CD4-positive, CD25-positive, alpha-beta regulatory T cell (primary cell): Measurements from ENCODE around the gene CTBP2. TPM values are rescaled to one million over a fixed set of nuclear protein-coding genes. Genes with fewer than 3 reads are reported as not detected.

ENCODE experiments used
- ATAC-seq, 2 donors: fragments of 150-1000 bp; cut with Tn5 transposase; one replicate each; pipeline ENCODE4 v1.10.0; 2021; ENCODE audit warnings: low read depth in 2 of 2, moderate number of reproducible peaks in 2 of 2, moderate library complexity in 1 of 2
- DNase-seq, 3 donors: peaks; one replicate each; pipeline versions ENCODE4 v3.0.0 to v3.0.0-alpha.2; 2012 to 2022; ENCODE audit warnings: mixed read lengths in 1 of 3
- H3K27ac ChIP-seq: one replicate; pipeline ENCODE4 v1.7.0; 2013; ENCODE audit warnings: mild to moderate bottlenecking, low read length; ENCODE audit not compliant: insufficient read depth, poor library complexity, severe bottlenecking
- H3K27me3 ChIP-seq: one replicate; pipeline ENCODE4 v1.7.0; 2013; ENCODE audit warnings: low read length; ENCODE audit not compliant: control insufficient read depth, insufficient read depth
- H3K36me3 ChIP-seq: one replicate; pipeline ENCODE4 v1.7.0; 2013; ENCODE audit warnings: mild to moderate bottlenecking, low read length, moderate library complexity; ENCODE audit not compliant: control insufficient read depth, insufficient read depth
- H3K4me1 ChIP-seq: 2 replicates; pipeline ENCODE4 v1.7.0; 2013; ENCODE audit warnings: mild to moderate bottlenecking, low read length; ENCODE audit not compliant: insufficient read depth, control insufficient read depth, poor library complexity, severe bottlenecking
- H3K4me3 ChIP-seq: one replicate; pipeline ENCODE4 v1.7.0; 2013; ENCODE audit warnings: low read depth, mild to moderate bottlenecking, low read length, moderate library complexity
- H3K9me3 ChIP-seq, 2 experiments: 1 replicate in 1 of 2; 2 replicates in 1 of 2; pipeline ENCODE4 v1.7.0; 2013; ENCODE audit warnings: low read length in 2 of 2, mild to moderate bottlenecking in 1 of 2, moderate library complexity in 1 of 2; ENCODE audit not compliant: control insufficient read depth in 2 of 2
- H3K27ac Mint-ChIP-seq, 3 donors: one replicate each; pipeline ENCODE4 v1.8.0; 2020 to 2022; ENCODE audit warnings: mild to moderate bottlenecking in 3 of 3, mixed read lengths in 3 of 3, moderate library complexity in 2 of 3
- H3K27me3 Mint-ChIP-seq: one replicate; pipeline ENCODE4 v1.8.0; 2022; ENCODE audit warnings: mild to moderate bottlenecking, mixed read lengths
- H3K36me3 Mint-ChIP-seq: one replicate; pipeline ENCODE4 v1.8.0; 2020; ENCODE audit warnings: mixed read lengths
- H3K4me1 Mint-ChIP-seq, 4 donors: one replicate each; pipeline ENCODE4 v1.8.0; 2020 to 2022; ENCODE audit warnings: mixed read lengths in 4 of 4, mild to moderate bottlenecking in 1 of 4
- H3K4me3 Mint-ChIP-seq, 4 donors: one replicate each; pipeline ENCODE4 v1.8.0; 2020 to 2022; ENCODE audit warnings: mild to moderate bottlenecking in 4 of 4, mixed read lengths in 4 of 4, moderate library complexity in 3 of 4
- H3K9me3 Mint-ChIP-seq, 7 donors: one replicate each; pipeline ENCODE4 v1.8.0; 2020 to 2022; ENCODE audit warnings: mixed read lengths in 7 of 7, mild to moderate bottlenecking in 3 of 7, moderate library complexity in 2 of 7
- polyA plus RNA-seq, 4 donors: library from polyadenylated mRNA; unstranded; fragments of 300-500 nt; fragmentation: Illumina TruSeq; gene quantifications; one replicate each; pipeline ENCODE4 v1.2.3, GENCODE V29; 2021
- total RNA-seq: library from RNA; stranded (reverse); gene quantifications from one replicate; pipeline ENCODE4 v1.2.3, GENCODE V29; 2022

The CTBP2 gene
- total and polyA plus RNA-seq, 5 donors from 2014 or later, result 0.10 to 0.49 (median 0.13) TPM; not detected in 2

DNA sequence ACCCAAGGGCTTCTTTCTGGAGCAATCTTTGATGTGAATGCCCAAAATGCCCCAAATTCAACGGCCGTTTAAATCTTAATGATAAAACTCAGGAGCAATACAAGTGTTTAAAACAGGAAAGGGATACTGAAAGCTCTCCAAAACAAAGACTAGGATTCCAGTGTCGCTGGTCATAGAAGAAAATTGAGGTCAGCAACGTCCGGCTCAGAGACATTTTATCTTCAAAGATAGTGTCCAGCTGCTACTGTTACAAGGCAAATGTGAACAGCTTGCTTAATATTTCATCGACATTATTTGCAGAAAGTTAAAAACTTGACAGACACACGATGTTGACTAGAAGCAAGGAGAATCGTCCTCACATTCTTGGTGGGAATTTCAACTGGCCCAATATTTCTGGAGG, 15.4 kb upstream of the CTBP2 start:
- no peak overlapping the region for H3K27ac Mint-ChIP-seq
- ATAC-seq (no peak), DNase-seq (no peak)
- no peaks in the 10 kb centered on the region for H3K9me3 ChIP-seq
- no peak overlapping the region for H3K4me3 ChIP-seq
- no peaks in the 10 kb centered on the region for H3K36me3 ChIP-seq
- H3K36me3 Mint-ChIP-seq, result peaks cover 3% of the 10 kb centered on the region
- H3K27me3 Mint-ChIP-seq, result peaks cover 5% of the 10 kb centered on the region
- peaks cover 0 to 12% (median 3%) of the 10 kb centered on the region in 7 donors for H3K9me3 Mint-ChIP-seq
- no peak overlapping the region for H3K27ac ChIP-seq
- no peak overlapping the region for H3K4me3 Mint-ChIP-seq
- H3K4me1 ChIP-seq, result no peaks in the 10 kb centered on the region
- no peaks in the 10 kb centered on the region for H3K4me1 Mint-ChIP-seq
- H3K27me3 ChIP-seq, result peaks cover 2% of the 10 kb centered on the region

- DNase-seq (no peak), ATAC-seq (no peak)
- Histone ChIP-seq H3K4me1 (no peaks in the 10 kb centered on the region), H3K36me3 (no peaks in the 10 kb centered on the region), H3K27me3 (peaks cover 2% of the 10 kb centered on the region), H3K4me3 (no peak overlapping the region), H3K9me3 (no peaks in the 10 kb centered on the region), H3K27ac (no peak overlapping the region)
- peaks cover 3% of the 10 kb centered on the region for H3K36me3 Mint-ChIP-seq
- no peaks in the 10 kb centered on the region for H3K4me1 Mint-ChIP-seq
- H3K9me3 Mint-ChIP-seq, result peaks cover 0 to 8% (median 0%) of the 10 kb centered on the region in 7 donors
- no peak overlapping the region for H3K27ac Mint-ChIP-seq
- H3K4me3 Mint-ChIP-seq, result no peak overlapping the region
- H3K27me3 Mint-ChIP-seq, result peaks cover 5% of the 10 kb centered on the region
Measured at GRCh38 chr10:125174360-125174759, 14.0 kb upstream of the CTBP2 start.

DNA sequence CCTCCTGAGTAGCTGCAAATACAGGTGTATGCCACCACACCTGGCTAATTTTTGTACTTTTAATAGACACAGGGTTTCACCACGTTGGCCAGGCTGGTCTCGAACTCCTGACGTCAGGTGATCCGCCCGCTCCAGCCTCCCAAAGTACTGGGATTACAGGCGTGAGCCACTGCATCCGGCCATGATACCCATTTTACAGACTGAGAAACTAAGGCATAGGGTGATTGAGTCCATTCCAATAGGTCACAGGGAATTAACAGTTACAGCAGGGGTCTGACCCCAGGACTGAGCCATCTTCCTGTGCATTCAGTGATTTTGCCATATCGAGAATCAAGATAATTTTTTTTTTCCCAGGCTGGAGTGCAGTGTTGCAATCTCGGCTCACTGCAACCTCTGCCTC, 12.3 kb upstream of the CTBP2 start:
- no peaks in the 10 kb centered on the region for H3K4me1 ChIP-seq
- Mint-ChIP-seq H3K4me1 (no peaks in the 10 kb centered on the region), H3K27me3 (peaks cover 5% of the 10 kb centered on the region), H3K36me3 (peaks cover 3% of the 10 kb centered on the region), H3K9me3 (peaks cover 0 to 8% (median 0%) of the 10 kb centered on the region in 7 donors), H3K27ac (peak overlapping the region in 1 of 3 donors; percentile 69), H3K4me3 (no peak overlapping the region)
- peaks cover 2% of the 10 kb centered on the region for H3K27me3 ChIP-seq
- no peak overlapping the region for H3K27ac ChIP-seq
- ATAC-seq (no peak), DNase-seq (no peak)
- no peak overlapping the region for H3K4me3 ChIP-seq
- no peaks in the 10 kb centered on the region for H3K36me3 ChIP-seq
- H3K9me3 ChIP-seq, result no peaks in the 10 kb centered on the region

DNA sequence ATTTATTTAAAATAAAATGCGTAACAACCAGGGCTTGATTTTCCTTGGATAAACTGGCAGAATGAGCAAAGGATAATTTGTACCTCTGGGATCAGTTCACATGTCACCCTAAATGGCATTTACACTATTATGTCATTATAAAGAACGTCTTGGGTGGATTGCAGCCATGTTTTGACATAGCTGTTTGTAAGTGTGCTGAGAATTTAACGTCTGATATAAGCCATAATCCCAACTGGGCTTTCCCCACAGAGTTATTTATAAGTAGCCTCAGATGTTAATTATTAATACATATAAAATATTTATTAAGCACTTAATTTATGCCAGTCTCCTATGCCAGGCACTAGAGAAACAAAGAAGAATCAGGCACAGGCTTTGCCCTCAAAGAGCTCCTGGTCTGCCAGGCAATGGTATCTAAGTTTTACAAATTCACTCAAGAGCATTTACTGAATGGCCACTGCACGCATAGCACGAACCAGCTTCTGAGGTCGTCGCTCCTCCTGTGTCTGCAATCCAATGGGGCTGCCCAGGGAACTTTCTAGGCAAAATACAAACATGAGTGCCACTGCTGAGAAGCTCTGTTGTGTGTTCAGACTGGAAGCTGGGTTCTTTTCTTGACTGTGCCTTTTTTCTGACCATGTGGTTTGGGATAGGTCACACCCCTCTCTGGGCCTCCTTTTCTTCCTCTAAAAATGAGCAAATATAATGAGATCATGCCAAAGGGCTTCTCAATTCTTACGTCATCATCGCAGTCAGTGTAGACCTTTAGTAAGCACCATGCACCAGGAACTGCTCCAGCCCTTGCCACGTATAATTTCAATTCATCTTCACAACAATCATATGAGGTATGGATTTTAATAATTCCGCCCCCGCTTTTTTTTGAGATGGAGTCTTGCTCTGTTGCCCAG, 11.3 kb upstream of the CTBP2 start:
- H3K27ac Mint-ChIP-seq, result no peak overlapping the region
- peaks cover 5% of the 10 kb centered on the region for H3K27me3 Mint-ChIP-seq
- H3K4me3 ChIP-seq, result no peak overlapping the region
- H3K27ac ChIP-seq, result no peak overlapping the region
- H3K36me3 Mint-ChIP-seq, result peaks cover 3% of the 10 kb centered on the region
- no peak for ATAC-seq
- H3K9me3 ChIP-seq, result no peaks in the 10 kb centered on the region
- H3K36me3 ChIP-seq, result no peaks in the 10 kb centered on the region
- no peak for DNase-seq
- no peaks in the 10 kb centered on the region for H3K4me1 ChIP-seq
- no peaks in the 10 kb centered on the region for H3K4me1 Mint-ChIP-seq
- H3K9me3 Mint-ChIP-seq, result peaks cover 0 to 5% (median 0%) of the 10 kb centered on the region in 7 donors
- no peak overlapping the region for H3K4me3 Mint-ChIP-seq
- H3K27me3 ChIP-seq, result peaks cover 2% of the 10 kb centered on the region

DNA sequence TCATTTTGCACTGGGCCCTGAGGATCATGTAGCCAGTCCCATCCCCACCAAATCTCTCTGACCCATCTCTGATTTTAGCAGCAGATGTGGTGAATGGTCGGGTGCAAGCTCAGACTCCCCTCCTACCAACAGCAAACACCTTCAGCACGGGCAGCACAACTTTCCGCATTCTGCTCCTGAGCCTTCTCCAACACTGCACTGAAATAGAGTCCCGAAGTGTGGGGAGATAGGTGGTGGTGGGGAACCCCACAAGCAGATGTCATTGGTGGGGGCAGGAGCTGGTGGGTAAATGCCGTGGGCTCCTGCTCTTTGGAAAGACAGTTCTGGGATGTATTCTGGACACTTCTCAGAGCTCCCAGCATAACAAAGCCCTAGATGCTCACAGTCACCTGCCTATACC, 9.6 kb upstream of the CTBP2 start:
- H3K27me3 ChIP-seq, result peaks cover 2% of the 10 kb centered on the region
- DNase-seq, result no peak
- H3K9me3 Mint-ChIP-seq, result peaks cover 0 to 5% (median 0%) of the 10 kb centered on the region in 7 donors
- H3K4me1 Mint-ChIP-seq, result no peaks in the 10 kb centered on the region
- no peaks in the 10 kb centered on the region for H3K36me3 ChIP-seq
- no peaks in the 10 kb centered on the region for H3K27me3 Mint-ChIP-seq
- H3K9me3 ChIP-seq, result no peaks in the 10 kb centered on the region
- no peak overlapping the region for H3K27ac ChIP-seq
- H3K27ac Mint-ChIP-seq, result no peak overlapping the region
- H3K4me3 ChIP-seq, result no peak overlapping the region
- H3K36me3 Mint-ChIP-seq, result peaks cover 3% of the 10 kb centered on the region
- H3K4me3 Mint-ChIP-seq, result no peak overlapping the region
- ATAC-seq, result no peak
- no peaks in the 10 kb centered on the region for H3K4me1 ChIP-seq

- ATAC-seq (no peak), DNase-seq (no peak)
- H3K4me1 ChIP-seq, result no peaks in the 10 kb centered on the region
- no peaks in the 10 kb centered on the region for H3K36me3 ChIP-seq
- H3K27me3 ChIP-seq, result peaks cover 1% of the 10 kb centered on the region
- H3K4me1 Mint-ChIP-seq, result no peaks in the 10 kb centered on the region
- no peaks in the 10 kb centered on the region for H3K9me3 ChIP-seq
- H3K27me3 Mint-ChIP-seq, result no peaks in the 10 kb centered on the region
- H3K27ac ChIP-seq, result no peak overlapping the region
- H3K27ac Mint-ChIP-seq, result no peak overlapping the region
- no peak overlapping the region for H3K4me3 Mint-ChIP-seq
- peaks cover 3% of the 10 kb centered on the region for H3K36me3 Mint-ChIP-seq
- H3K4me3 ChIP-seq, result no peak overlapping the region
- H3K9me3 Mint-ChIP-seq, result peaks cover 0 to 3% (median 0%) of the 10 kb centered on the region in 7 donors
Measured at GRCh38 chr10:125169279-125169678, 8.9 kb upstream of the CTBP2 start.

DNA sequence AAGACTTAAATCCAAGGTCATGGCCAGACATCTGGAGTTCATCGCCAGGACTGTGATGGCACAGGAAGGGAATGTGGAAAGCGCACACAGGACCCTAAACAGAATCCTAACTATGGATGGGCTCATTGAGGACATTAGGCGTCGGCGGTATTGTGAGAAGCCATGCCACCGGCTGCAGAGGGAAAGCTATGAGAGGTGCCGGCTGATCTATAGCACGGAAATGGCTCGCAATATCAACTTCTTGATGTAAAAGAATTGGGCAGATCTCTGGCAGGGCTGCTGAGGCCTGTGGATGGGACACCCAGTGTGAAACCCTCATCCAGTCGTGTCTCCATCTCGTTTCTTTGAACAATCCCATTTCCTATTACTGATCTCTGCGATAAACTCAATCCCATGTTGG, 6.3 kb upstream of the CTBP2 start:
- peaks cover 0 to 2% (median 0%) of the 10 kb centered on the region in 7 donors for H3K9me3 Mint-ChIP-seq
- no peaks in the 10 kb centered on the region for H3K36me3 Mint-ChIP-seq
- no peaks in the 10 kb centered on the region for H3K36me3 ChIP-seq
- H3K27me3 ChIP-seq, result no peaks in the 10 kb centered on the region
- no peak overlapping the region for H3K27ac ChIP-seq
- H3K4me3 ChIP-seq, result no peak overlapping the region
- DNase-seq (no peak), ATAC-seq (no peak)
- peaks cover 0 to 4% (median 0%) of the 10 kb centered on the region in 4 donors for H3K4me1 Mint-ChIP-seq
- no peaks in the 10 kb centered on the region for H3K9me3 ChIP-seq
- H3K4me1 ChIP-seq, result no peaks in the 10 kb centered on the region
- H3K27me3 Mint-ChIP-seq, result peaks cover 8% of the 10 kb centered on the region
- no peak overlapping the region for H3K27ac Mint-ChIP-seq
- no peak overlapping the region for H3K4me3 Mint-ChIP-seq
